Muscle of leg (tissue), 11 donors: ENCODE results near the gene WDR83. TPM values are rescaled to one million over a fixed set of nuclear protein-coding genes. Genes with fewer than 3 reads are reported as not detected.
A peak's percentile ranks its signal among the peaks of the same experiment; 100 is the strongest.

Experiments
- DNase-seq: peaks from one replicate; pipeline ENCODE4 v3.0.0; 2013
- H3K27ac ChIP-seq: one replicate; pipeline ENCODE4 v1.5.1; 2013; ENCODE audit warnings: mild to moderate bottlenecking, low read length, control low read depth
- H3K27me3 ChIP-seq: one replicate; pipeline ENCODE4 v1.6.1; 2013; ENCODE audit warnings: low read length; ENCODE audit not compliant: control insufficient read depth, insufficient read depth
- H3K36me3 ChIP-seq: one replicate; pipeline ENCODE4 v1.6.1; 2013; ENCODE audit warnings: low read length; ENCODE audit not compliant: control insufficient read depth, insufficient read depth
- H3K4me1 ChIP-seq: one replicate; pipeline ENCODE4 v1.6.1; 2013; ENCODE audit warnings: low read length; ENCODE audit not compliant: control insufficient read depth, insufficient read depth
- H3K4me3 ChIP-seq: one replicate; pipeline ENCODE4 v1.5.1; 2013; ENCODE audit warnings: low read length, control low read depth
- H3K9me3 ChIP-seq: replicated peaks from 2 replicates; pipeline ENCODE4 v1.6.1; 2013; ENCODE audit warnings: low read depth, low read length; ENCODE audit not compliant: control insufficient read depth
- WGBS: methylation state at CpG from one replicate; pipeline ENCODE4 v1.1.5; 2013; ENCODE audit warnings: missing lambda C conversion rate; ENCODE audit not compliant: insufficient coverage; 5-methylcytosine and 5-hydroxymethylcytosine counted together
- polyA plus RNA-seq, 8 donors: library from polyadenylated mRNA; unstranded; fragments of 120-200 nt; gene quantifications; one replicate each; pipeline versions ENCODE4 v1.2.1 to v1.2.3, GENCODE V29; 2013; ENCODE audit warnings: inconsistent platforms in 1 of 8, low replicate concordance in 1 of 8; ENCODE audit not compliant: insufficient read length in 8 of 8, insufficient read depth in 1 of 8
- total RNA-seq: library from RNA; stranded (reverse); fragments of 120-200 nt; gene quantifications from one replicate; pipeline ENCODE4 v1.2.4, GENCODE V29; 2013

Gene WDR83
- total and polyA plus RNA-seq, 9 donors: 6.8 to 16.0 (median 13.0) TPM

- H3K27me3 ChIP-seq: peaks cover 6% of the 10 kb centered on the region
- peaks cover 24% of the 10 kb centered on the region for H3K36me3 ChIP-seq
- H3K9me3 ChIP-seq: no peaks in the 10 kb centered on the region
- no peak overlapping the region for H3K4me3 ChIP-seq
- no peak for DNase-seq
- H3K27ac ChIP-seq: no peak overlapping the region
- WGBS: 100% methylated on average over 1 of the region's 6 CpGs
- H3K4me1 ChIP-seq: peaks cover 13% of the 10 kb centered on the region
These were observed 14.4 kb upstream of the WDR83 start for GRCh38 chr19:12652219-12652618.

GRCh38 chr19:12655546-12655945 is 11.1 kb upstream of the WDR83 start:
- Histone ChIP-seq H3K4me3 (no peak overlapping the region), H3K36me3 (peaks cover 32% of the 10 kb centered on the region), H3K4me1 (no peaks in the 10 kb centered on the region), H3K9me3 (no peaks in the 10 kb centered on the region), H3K27me3 (no peaks in the 10 kb centered on the region), H3K27ac (no peak overlapping the region)
- WGBS: 93% methylated on average over 7 of the region's 8 CpGs
- no peak for DNase-seq

DNA sequence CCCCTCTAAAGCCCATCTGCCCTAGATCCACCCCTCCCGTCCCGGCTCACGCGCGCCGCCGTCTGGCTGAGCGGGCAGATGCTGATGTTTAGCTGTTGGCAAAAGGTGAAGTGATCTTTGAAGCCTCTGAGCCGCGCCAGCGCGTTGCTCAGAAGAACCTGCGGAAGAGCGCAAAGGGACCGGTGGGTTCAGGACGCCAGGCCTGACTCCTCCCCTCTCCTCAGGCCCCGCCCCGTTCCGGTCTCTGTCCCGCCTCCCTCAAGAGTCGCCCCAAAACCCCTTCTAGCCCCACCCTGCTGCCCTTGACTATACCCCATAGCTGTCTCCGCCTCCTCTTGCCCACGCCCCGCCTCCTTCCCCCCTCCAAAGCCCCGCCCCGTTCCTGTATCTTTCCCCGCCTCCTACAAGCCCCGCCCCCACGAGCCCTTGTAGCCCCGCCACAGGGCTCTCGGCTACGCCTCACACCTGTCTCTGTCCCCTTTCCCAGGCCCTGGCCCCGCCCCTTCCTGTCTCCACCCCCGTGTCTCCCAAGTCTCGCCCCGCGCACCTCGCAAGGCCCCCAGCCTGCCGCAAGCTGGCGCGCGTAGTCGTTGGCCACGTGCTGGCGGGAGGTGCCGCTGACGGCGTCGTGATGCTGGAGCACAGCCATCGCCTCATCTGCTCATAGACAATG is 9.6 kb upstream of the WDR83 start:
- WGBS: 62% methylated on average over 25 of the region's 50 CpGs
- H3K4me3 ChIP-seq: no peak overlapping the region
- DNase-seq: no peak
- no peaks in the 10 kb centered on the region for H3K27me3 ChIP-seq
- no peaks in the 10 kb centered on the region for H3K9me3 ChIP-seq
- H3K27ac ChIP-seq: no peak overlapping the region
- peaks cover 43% of the 10 kb centered on the region for H3K36me3 ChIP-seq
- no peaks in the 10 kb centered on the region for H3K4me1 ChIP-seq

DNA sequence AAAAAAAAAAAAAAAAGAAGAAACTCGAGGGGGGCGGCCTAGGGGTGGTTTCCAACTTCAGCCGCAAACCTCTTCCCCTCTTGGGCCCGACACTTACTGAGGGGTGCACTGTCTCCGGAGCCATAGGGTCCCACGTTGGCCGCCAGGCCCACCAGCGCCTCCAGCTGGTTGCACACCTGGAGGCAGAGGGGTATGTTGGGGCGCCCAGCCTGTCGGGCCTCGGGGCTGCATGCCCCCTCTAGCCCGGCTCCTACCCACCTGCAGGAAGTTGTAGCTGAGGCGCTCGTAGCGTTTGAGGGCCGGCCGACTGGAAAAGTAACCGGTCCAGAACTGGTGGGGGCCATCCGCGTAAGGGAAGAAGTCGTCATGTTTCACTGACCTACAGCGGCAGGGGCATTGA is 8.6 kb upstream of the WDR83 start:
- Histone ChIP-seq H3K4me3 (no peak overlapping the region), H3K4me1 (no peaks in the 10 kb centered on the region), H3K36me3 (peaks cover 48% of the 10 kb centered on the region), H3K27ac (no peak overlapping the region), H3K9me3 (no peaks in the 10 kb centered on the region), H3K27me3 (no peaks in the 10 kb centered on the region)
- WGBS: 93% methylated on average over 15 of the region's 22 CpGs
- DNase-seq: no peak

DNA sequence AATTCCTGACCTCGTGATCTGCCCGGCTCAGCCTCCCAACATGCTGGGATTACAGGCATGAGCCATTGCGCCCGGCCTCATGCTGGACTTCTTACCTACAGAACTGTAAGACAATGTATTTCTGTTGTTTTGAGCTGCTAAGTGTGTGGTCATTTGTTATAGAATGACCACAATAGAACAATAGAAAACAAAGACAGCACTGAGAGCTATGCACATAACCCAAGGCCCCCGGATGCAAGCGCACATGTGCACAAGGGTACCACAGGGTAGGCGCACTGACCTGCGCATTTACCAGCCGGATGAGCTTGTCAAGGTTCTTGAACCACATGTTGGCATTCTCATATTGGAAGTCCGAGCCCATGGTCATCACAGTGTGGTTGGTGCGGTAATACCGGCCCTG is 5.6 kb upstream of the WDR83 start:
- DNase-seq: no peak
- Histone ChIP-seq H3K27me3 (no peaks in the 10 kb centered on the region), H3K4me1 (peaks cover 6% of the 10 kb centered on the region), H3K27ac (no peak overlapping the region), H3K9me3 (no peaks in the 10 kb centered on the region), H3K4me3 (no peak overlapping the region), H3K36me3 (peaks cover 58% of the 10 kb centered on the region)
- WGBS: over 99% methylated on average over 8 of the region's 12 CpGs

GRCh38 chr19:12664406-12665280 is 2.0 kb upstream of the WDR83 start:
- H3K36me3 ChIP-seq: peaks cover 48% of the 10 kb centered on the region
- WGBS: 81% methylated on average over 29 of the region's 29 CpGs
- peaks cover 25% of the 10 kb centered on the region for H3K4me1 ChIP-seq
- no peaks in the 10 kb centered on the region for H3K9me3 ChIP-seq
- no peak for DNase-seq
- H3K27ac ChIP-seq: no peak overlapping the region
- H3K27me3 ChIP-seq: no peaks in the 10 kb centered on the region
- H3K4me3 ChIP-seq: no peak overlapping the region

DNA sequence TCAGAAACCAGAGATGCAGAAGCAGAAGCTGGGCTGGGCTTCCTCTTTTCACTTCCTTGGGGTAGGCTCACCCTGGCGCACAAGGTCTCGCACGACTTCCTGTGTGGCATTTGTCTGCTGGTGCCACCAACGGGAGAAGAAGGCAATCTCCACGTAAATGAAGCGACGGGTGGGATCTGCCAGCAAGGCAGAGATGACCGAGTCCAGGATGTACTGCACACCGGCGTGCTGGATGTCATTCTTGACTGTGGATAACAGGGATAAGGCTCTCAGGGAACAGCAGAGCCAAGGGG is 1.4 kb upstream of the WDR83 start:
- Histone ChIP-seq H3K4me1 (peaks cover 29% of the 10 kb centered on the region), H3K27me3 (no peaks in the 10 kb centered on the region), H3K27ac (no peak overlapping the region), H3K9me3 (no peaks in the 10 kb centered on the region), H3K4me3 (no peak overlapping the region), H3K36me3 (peaks cover 48% of the 10 kb centered on the region)
- DNase-seq: peak; percentile 68
- 80% methylated on average over 10 of the region's 10 CpGs for WGBS

- peak overlapping the region; percentile 90 for H3K4me3 ChIP-seq
- no peak overlapping the region for H3K27ac ChIP-seq
These were observed 839 bp upstream of the WDR83 start for GRCh38 chr19:12665671-12666264.

DNA sequence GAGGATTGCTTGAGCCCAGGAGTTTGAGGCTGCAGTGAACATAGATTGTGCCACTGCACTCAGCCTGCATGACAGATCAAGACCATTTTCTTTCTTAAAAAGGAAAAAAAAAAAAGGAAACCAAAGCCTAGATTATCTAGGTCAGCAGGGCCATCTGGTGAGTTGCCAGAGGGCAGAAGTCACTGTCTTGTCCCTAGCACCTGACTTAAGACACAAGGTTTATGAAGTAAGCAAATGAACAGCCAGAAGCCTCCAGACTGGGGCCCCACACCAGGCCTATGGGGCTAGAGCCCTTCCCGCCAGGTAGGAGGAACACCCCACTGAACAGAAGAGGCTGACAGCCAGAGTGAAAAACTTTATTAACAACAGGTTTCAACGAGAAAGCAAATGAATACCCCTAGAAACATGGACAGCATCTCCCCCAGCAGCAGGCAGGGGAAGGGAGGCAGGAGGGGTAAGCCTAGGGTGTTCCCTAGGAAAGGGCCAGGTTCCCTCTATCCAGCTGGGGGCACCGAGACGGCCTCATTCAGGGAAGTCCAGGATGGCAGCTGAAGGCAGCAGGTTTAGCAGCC is 1.2 kb downstream of the WDR83 start:
- WGBS: 40% methylated on average over 1 of the region's 4 CpGs

More at GRCh38 chr19:12665671-12666264, 839 bp upstream of the WDR83 start:
- Histone ChIP-seq H3K36me3 (peaks cover 44% of the 10 kb centered on the region), H3K4me1 (peaks cover 34% of the 10 kb centered on the region), H3K27me3 (no peaks in the 10 kb centered on the region), H3K9me3 (no peaks in the 10 kb centered on the region)
- 52% methylated on average over 6 of the region's 12 CpGs for WGBS
- no peak for DNase-seq

DNA sequence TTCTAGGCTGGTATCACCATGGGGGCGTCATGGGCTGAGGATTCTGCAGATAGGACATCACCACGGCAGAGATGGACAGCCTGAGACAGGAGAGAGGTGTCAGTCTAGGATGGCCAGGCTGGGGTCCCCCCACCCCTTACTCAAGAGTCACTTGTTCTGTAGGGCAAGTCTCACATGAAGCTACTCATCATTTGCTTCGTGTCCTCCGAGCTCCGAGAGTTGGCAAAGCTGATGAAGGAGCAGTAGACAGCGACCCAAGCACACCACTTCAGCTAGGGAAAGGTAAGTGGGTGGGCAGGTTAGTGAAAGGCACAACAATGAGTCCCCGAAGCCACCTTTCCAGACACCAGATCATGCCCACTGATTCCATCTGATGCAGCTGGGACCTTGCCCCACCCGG is 1.7 kb downstream of the WDR83 start:
- DNase-seq: no peak
- Histone ChIP-seq H3K4me1 (peaks cover 34% of the 10 kb centered on the region), H3K27me3 (no peaks in the 10 kb centered on the region), H3K4me3 (peak overlapping the region; percentile 90), H3K36me3 (peaks cover 39% of the 10 kb centered on the region), H3K27ac (peak overlapping the region; percentile 96), H3K9me3 (no peaks in the 10 kb centered on the region)
- 68% methylated on average over 4 of the region's 8 CpGs for WGBS

More for the DNA sequence above, 1.2 kb downstream of the WDR83 start:
- Histone ChIP-seq H3K4me3 (no peak overlapping the region), H3K36me3 (peaks cover 39% of the 10 kb centered on the region), H3K27me3 (no peaks in the 10 kb centered on the region), H3K27ac (no peak overlapping the region), H3K9me3 (no peaks in the 10 kb centered on the region), H3K4me1 (peaks cover 34% of the 10 kb centered on the region)
- DNase-seq: no peak
